Measurements from ENCODE around the gene RIF1.
"Not testable (repeated sequence)": the region's sequence is repeated elsewhere in the genome, so short reads cannot be mapped to it uniquely, and the experiment has no call there.

RIF1 gene
- 84.6 to 230 (median 149) reads per million in 18 experiments for total RNA-seq

DNA sequence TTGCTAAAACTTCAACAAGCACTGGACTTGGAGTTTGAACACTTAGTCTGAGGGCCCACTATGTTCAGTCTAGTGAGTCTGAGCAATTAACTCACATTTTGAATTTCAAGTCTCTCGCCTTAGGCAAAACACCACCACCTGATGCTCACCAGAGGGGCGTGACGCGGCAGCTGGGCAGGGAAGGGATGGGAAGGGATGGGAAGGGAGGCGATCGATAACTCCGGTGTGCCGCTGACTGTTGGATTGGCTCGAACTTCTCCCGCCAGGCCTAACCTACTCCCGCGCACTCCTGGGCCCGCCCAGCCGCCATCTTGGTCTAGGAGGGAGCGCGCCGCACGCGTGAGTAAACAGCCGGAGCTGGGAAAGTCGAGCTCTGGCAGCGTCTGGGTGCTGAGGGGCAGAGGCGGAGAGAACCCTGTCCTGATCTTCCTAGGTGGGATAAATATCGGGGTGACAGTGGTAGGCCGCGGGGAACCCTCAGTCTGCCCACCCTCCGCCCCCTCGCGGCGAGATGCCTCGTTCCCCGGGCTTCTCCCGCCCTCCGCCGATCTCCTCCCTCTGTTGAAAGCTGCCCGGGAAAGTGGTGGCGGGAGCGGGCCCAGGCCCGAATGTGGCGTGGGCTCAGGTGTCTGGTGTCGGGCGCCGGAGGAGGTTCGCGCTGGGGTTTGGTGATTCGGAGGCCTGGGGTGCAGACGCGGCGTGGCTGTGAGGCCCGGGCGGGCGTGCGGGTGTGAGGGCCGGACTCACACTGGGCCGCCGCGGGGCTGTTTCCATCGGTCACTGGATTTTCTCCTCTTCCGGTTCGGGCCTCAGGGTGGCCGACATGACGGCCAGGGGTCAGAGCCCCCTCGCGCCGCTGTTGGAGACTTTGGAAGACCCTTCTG, at the start of gene RIF1:
Gene RIF1, plus strand, starts transcription at position 302 of the 884 bp plus-strand sequence. Its CDS starts 522 bp downstream, at position 824.
- DNase-seq, result peak; percentile 83 to 88

DNA sequence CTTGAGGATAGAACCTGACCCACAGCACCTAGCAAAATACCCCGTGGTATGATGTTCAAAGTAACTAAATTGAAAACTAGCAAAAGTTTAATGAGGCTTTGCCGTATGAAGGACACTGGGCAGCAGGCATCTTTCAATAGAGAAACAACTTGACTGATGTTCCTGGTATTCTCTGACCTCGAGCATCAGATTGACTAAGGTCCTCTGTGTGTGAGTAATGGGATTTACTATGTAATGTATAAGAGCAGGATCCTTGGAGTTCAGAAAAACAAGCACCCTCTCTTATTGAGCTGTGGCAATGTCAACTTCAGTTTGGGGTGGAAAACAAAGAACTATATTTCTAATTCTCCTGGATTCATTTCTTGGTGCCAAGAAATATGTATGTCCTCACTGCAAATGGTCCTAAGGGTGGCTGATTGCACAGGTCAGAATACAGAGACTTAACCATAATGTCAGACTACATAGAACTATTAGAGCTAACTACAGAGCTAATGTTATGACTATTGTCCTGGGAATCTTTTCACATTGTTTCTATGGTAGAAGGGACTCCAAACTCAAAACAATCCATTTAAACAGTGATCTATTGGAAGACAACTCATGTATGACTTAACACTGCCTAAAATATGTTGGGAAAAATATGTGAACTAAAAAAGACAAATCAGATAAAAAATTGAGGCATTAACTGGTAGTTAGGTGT, 47.9 kb upstream of the RIF1 start:
- no peak for DNase-seq

DNA sequence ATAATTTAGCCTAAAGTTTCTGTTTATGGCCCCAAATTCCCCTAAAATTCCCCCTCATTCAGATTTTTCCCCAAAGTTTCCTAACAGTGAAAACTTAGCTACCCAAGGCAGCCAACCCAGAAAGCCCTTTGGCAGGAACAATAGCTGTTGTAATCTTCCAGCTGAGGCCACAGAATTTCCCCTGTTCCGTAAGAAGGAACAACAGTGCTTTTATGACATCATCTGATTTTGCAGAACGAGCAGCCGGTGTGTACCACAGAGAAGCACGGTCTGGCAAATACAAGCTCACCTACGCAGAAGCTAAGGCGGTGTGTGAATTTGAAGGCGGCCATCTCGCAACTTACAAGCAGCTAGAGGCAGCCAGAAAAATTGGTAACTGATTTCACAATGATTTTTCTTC, 46.0 kb upstream of the RIF1 start:
- DNase-seq, result peak; percentile 83 to 87

GRCh38 chr2:151367571-151367970, 42.1 kb upstream of the RIF1 start:
- no peak for DNase-seq

- peak; percentile 38 to 57 for DNase-seq
These were observed 35.3 kb upstream of the RIF1 start for GRCh38 chr2:151374436-151374835.

- DNase-seq, result no peak
These were observed 30.5 kb upstream of the RIF1 start for GRCh38 chr2:151379169-151379568.

- DNase-seq, result no peak
These were observed 29.0 kb upstream of the RIF1 start for GRCh38 chr2:151380580-151381235.

GRCh38 chr2:151381266-151381665, 28.4 kb upstream of the RIF1 start:
- no peak for DNase-seq

DNA sequence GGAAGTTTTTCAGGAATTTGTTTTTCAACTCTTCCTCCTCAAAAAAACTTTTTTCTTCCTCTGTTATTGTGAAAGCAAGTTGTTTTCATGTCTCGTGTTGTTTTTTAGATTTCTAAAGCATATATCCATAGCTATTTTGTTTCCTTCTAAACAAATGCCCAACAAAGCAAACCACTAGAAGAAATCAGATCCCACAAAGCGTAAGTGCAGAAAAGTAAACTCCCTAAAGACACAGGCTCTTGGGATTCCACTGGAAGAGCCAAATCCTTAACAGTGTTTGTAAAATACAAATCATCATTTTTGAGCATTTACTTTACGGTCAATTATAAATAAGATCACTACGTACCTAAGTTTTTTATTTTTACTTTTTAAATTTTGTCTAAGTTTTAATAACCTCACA, 21.7 kb upstream of the RIF1 start:
- DNase-seq, result no peak

GRCh38 chr2:151391436-151391835, 18.3 kb upstream of the RIF1 start:
- no peak for DNase-seq

GRCh38 chr2:151394509-151394908, 15.2 kb upstream of the RIF1 start:
- no peak for DNase-seq

DNA sequence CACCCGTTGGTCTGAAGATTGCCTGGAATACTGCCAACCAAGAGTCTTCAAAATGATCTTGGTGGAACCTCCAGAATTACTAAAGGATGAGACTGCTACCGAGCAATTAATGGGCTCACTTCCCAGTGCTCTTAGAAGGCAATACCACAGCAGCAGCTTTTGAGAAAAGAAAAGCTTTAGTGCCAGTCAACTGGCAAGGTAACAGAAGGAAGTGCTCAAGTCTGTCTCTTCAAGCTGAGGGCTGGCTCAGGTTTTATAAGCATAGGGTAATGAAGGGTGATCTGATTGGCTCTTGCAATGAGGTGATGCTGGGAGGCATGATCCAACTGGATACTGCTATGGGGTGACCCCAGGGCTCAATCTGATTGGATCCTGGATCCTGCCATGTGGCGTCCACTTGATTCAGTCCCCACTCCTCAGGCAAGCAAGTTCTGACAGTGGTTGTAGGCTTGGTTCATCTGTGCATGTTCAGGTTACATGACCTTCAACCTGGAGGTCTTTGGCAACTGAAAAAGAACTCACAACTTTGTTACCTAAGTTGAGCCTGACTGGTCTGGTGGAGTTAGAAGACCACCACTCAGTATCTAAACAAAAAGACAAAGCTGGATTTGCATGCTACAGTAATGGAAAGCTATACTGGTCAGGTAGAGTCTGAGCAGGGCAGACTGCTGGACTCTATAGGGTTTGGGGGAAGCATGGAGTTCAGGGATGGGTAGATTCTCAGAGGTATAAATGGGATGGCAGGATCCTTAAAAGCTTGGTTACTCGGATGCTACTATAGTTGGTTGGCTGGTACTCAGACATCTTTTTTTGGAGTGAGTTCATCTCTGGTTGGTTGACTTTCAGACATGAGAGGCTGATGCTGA, 14.0 kb upstream of the RIF1 start:
- no peak for DNase-seq

- no peak for DNase-seq
These were observed 9.7 kb upstream of the RIF1 start for GRCh38 chr2:151399981-151400380.

DNA sequence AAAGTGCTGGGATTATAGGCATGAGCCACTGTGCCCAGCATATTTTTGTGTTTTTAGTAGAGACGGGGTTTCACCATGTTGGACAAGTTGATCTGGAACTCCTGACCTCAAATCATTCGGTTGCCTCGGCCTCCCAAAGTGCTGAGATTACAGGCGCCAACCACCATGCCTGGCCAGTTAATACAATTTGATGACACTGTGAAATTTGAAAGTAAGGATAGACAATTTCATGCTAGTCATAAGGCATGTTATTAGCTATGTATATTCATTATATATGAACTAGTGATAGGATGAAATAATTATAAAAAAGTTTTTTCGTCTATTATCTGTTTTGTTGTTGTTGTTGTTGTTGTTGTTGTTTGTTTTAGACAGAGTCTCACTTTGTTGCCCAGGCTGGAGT, 8.6 kb upstream of the RIF1 start:
- no peak for DNase-seq

GRCh38 chr2:151403914-151404313, 5.8 kb upstream of the RIF1 start:
- DNase-seq, result no peak

DNA sequence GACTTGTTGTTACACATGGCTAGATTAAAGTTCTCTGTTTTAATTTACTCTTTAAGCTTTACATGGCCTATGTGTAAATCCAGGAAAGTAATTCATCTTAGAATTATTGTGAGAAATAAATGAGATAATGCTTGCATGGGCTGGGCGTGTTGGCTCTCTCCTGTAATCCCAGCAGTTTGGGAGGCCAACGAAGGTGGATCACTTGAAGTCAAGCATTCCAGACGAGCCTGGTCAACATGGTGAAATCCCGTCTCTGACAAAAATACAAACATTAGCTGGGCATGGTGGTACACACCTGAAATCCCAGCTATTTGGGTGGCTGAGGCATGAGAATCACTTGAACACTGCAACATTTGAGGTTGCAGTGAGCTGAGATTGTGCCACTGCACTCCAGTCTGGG, 4.3 kb upstream of the RIF1 start:
- no peak for DNase-seq

DNA sequence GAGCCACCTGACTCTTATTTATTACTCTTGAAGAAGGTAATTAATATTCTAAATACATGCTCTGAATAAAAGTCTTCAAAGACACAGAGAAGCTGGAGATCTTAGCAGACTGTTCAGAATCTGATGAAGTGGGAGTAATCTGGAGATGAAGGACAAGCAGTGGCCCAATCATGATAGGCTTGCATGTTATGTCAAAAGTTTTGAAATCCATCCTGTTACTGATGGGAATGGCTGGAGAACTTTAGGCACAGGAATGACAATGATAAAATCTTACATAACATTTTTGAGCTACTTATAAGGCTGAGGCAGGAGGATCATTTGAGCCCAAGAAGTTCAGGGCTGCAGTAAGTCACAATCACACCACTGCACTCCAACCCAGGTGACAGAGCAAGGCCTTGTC, 2.4 kb upstream of the RIF1 start:
- no peak for DNase-seq

- DNase-seq, result no peak
These were observed 708 bp upstream of the RIF1 start for GRCh38 chr2:151408788-151409600.

DNA sequence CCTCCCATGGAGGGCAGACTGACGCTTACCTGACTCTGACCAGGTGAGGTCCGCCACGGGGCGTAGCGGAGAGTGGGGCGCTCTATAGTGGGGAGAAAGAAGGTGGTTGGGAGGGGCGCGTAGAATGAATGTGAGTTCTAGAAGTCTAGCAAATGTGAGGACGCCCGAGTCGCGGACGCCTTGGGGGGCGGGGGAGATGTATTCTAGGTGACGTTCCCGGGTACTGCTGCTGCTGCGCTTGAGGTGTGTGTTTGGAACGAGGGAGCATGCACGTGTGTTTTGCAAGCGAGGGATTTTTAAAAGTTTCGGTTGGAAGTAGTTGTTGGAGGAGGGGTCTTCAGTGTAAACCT, 758 bp downstream of the RIF1 start:
- no peak for DNase-seq

- no peak for DNase-seq
These were observed 7.9 kb downstream of the RIF1 start for GRCh38 chr2:151417650-151418049.

GRCh38 chr2:151421681-151422080, 12.0 kb downstream of the RIF1 start:
- not testable (repeated sequence) for DNase-seq

Measured in inflammatory macrophage (primary cell).